Ovary (tissue), 3 donors: ENCODE measurements around the gene PADI3.

Experiments used
- EP300 ChIP-seq: sonication (generic); formaldehyde crosslinking; IDR thresholded peaks from one replicate; pipeline ENCODE4 v1.6.1; 2017; ENCODE audit warnings: antibody characterized with exemption
- POLR2A ChIP-seq: fragments of 450-650 bp; IDR thresholded peaks from one replicate; pipeline ENCODE4 v1.6.1; 2017; ENCODE audit warnings: antibody characterized with exemption, mild to moderate bottlenecking, moderate library complexity
- TF ChIP-seq, protein P1 (sequence below), 3 donors: fragments of 450-650 bp in 2 of 3; fragments of 200-600 bp in 1 of 3; IDR thresholded peaks; one replicate each; pipeline versions ENCODE4 v1.5.1 to v1.8.0; 2016 to 2022; ENCODE audit warnings: antibody characterized with exemption in 3 of 3, mild to moderate bottlenecking in 1 of 3
- donor health status: DM: no; HTN: no; CAD: no.

GRCh38 chr1:17286646-17287045 is 37.7 kb downstream of the PADI3 start:
- TF ChIP-seq, protein P1, sequence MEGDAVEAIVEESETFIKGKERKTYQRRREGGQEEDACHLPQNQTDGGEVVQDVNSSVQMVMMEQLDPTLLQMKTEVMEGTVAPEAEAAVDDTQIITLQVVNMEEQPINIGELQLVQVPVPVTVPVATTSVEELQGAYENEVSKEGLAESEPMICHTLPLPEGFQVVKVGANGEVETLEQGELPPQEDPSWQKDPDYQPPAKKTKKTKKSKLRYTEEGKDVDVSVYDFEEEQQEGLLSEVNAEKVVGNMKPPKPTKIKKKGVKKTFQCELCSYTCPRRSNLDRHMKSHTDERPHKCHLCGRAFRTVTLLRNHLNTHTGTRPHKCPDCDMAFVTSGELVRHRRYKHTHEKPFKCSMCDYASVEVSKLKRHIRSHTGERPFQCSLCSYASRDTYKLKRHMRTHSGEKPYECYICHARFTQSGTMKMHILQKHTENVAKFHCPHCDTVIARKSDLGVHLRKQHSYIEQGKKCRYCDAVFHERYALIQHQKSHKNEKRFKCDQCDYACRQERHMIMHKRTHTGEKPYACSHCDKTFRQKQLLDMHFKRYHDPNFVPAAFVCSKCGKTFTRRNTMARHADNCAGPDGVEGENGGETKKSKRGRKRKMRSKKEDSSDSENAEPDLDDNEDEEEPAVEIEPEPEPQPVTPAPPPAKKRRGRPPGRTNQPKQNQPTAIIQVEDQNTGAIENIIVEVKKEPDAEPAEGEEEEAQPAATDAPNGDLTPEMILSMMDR (IDR thresholded peaks at IDR 0.05) = no peak
- TF ChIP-seq EP300 (no peak), POLR2A (no peak)
